Hematopoietic multipotent progenitor cell treated with erythropoietin and hydrocortisone succinate and interleukin-3 and kit ligand, for 17 days (in vitro differentiated cells): ENCODE data around the gene SLC4A2.
"Not testable (repeated sequence)": the region's sequence is repeated elsewhere in the genome, so short reads cannot be mapped to it uniquely, and the experiment has no call there.

Source experiments
- DNase-seq: peaks from one replicate; pipeline ENCODE4 v3.0.0-alpha.2; 2015; ENCODE audit warnings: low spot score

Gene SLC4A2

GRCh38 chr7:151024435-151025056, 34.8 kb upstream of the SLC4A2 start, which contains the start of gene ATG9B:
Gene ATG9B, minus strand, starts transcription at chr7:151024494. Its CDS starts 71 bp downstream, at chr7:151024423.
- no peak for DNase-seq

GRCh38 chr7:151025924-151026671, 33.3 kb upstream of the SLC4A2 start:
- peak; percentile 13 for DNase-seq

GRCh38 chr7:151026771-151027727, 32.3 kb upstream of the SLC4A2 start:
- DNase-seq = peak; percentile 63

- not testable (repeated sequence) for DNase-seq
Observed at GRCh38 chr7:151027728-151028130, 31.7 kb upstream of the SLC4A2 start.

- peak; percentile 99 for DNase-seq
Observed at GRCh38 chr7:151028131-151028947, 31.1 kb upstream of the SLC4A2 start, which contains the start of gene ABCB8. Gene ABCB8, plus strand, starts transcription at chr7:151028450. Its CDS starts 66 bp downstream, at chr7:151028516.

GRCh38 chr7:151028948-151029501, 30.4 kb upstream of the SLC4A2 start:
- peak; percentile 13 for DNase-seq

GRCh38 chr7:151031011-151031410, 28.4 kb upstream of the SLC4A2 start:
- no peak for DNase-seq

- no peak for DNase-seq
Observed at GRCh38 chr7:151032936-151033863, 26.2 kb upstream of the SLC4A2 start.

GRCh38 chr7:151033864-151034249, 25.5 kb upstream of the SLC4A2 start:
- DNase-seq = no peak

GRCh38 chr7:151034312-151035025, 24.9 kb upstream of the SLC4A2 start:
- DNase-seq = no peak

- DNase-seq = no peak
Observed at GRCh38 chr7:151035026-151035717, 24.2 kb upstream of the SLC4A2 start.

GRCh38 chr7:151035902-151036301, 23.5 kb upstream of the SLC4A2 start:
- DNase-seq = no peak

GRCh38 chr7:151038951-151039849, 20.2 kb upstream of the SLC4A2 start:
- DNase-seq = peak; percentile 95

GRCh38 chr7:151039850-151040548, 19.4 kb upstream of the SLC4A2 start:
- no peak for DNase-seq

- DNase-seq = no peak
Observed at GRCh38 chr7:151040616-151041375, 18.6 kb upstream of the SLC4A2 start.

- not testable (repeated sequence) for DNase-seq
Observed at GRCh38 chr7:151043449-151043848, 15.9 kb upstream of the SLC4A2 start.
